Measurements from ENCODE around the gene MRFAP1L1.

Gene MRFAP1L1

DNA sequence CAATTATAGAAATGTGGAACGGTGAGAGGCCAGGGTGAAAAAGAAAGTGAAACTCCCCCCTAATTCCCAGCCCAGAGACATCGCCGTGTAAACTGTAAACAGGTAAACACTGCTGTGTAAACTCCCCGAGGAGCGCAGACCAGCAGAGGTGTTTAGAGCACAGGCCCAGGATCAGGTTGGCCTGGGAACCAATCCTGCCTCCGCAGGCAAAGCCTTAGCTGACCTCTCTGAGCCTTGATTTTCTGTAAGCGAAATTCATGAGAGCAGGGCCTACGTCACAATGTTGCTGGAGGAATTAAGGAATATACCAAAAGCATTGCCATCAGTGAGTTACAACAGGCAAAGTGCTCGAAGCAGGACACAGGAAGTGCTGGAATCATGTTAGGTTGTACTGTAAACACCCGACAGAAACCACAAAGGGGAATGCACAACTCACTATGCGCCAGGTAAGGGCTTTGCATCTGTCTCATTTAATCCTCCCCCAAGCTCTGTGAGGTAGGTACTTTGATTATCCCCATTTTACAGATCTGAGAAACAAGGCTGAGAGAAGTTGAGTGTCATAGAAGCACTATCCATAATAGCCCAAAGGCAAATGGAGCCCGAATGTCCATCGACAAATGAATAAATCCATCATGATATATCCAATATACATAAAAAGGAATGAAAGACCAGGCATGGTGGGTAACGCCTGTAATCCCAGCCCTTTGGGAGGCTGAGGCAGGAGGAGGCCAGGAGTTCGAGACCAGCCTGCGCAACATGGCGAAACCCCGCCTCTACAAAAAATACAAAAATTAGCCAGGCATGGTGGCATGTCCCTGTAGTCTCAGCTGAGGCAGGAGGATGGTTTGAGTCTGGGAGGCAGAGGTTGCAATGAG, 42.2 kb upstream of the MRFAP1L1 start:
- no peak overlapping the region for H2AFZ ChIP-seq (ENCODE audit: low read depth, low read length)
- no peaks in the 10 kb centered on the region for H3K4me1 ChIP-seq (ENCODE audit: low read length)
- no peaks in the 10 kb centered on the region for H3K36me3 ChIP-seq (replicated peaks; ENCODE audit: low read depth, low read length)
- TF ChIP-seq CTCF (IDR thresholded peaks at IDR 0.05; ENCODE audit: low read depth, low read length): no peak
- no peak for TF ChIP-seq EZH2phosphoT487 (IDR thresholded peaks at IDR 0.05; ENCODE audit: low read depth)
- no peaks in the 10 kb centered on the region for H3K9me3 ChIP-seq (ENCODE audit: insufficient read depth, low read length)
- no peaks in the 10 kb centered on the region for H4K20me1 ChIP-seq (ENCODE audit: insufficient read depth, low read length)
- no peak overlapping the region for H3K4me3 ChIP-seq (ENCODE audit: low read length)
- no peaks in the 10 kb centered on the region for H3K79me2 ChIP-seq (ENCODE audit: low read length)
- H3K27me3 ChIP-seq (ENCODE audit: low read depth, low read length): no peaks in the 10 kb centered on the region
- H3K27ac ChIP-seq (ENCODE audit: low read length): no peak overlapping the region
- no peak overlapping the region for H3K9ac ChIP-seq (ENCODE audit: low read length)
- no peak overlapping the region for H3K4me2 ChIP-seq (ENCODE audit: low read length)

- no peak for TF ChIP-seq CTCF (IDR thresholded peaks at IDR 0.05; ENCODE audit: low read depth, low read length)
- no peak for TF ChIP-seq EZH2phosphoT487 (IDR thresholded peaks at IDR 0.05; ENCODE audit: low read depth)
- Histone ChIP-seq H3K27ac (ENCODE audit: low read length) (no peak overlapping the region), H3K9me3 (ENCODE audit: insufficient read depth, low read length) (no peaks in the 10 kb centered on the region), H3K79me2 (ENCODE audit: low read length) (no peaks in the 10 kb centered on the region), H3K4me1 (ENCODE audit: low read length) (no peaks in the 10 kb centered on the region), H3K27me3 (ENCODE audit: low read depth, low read length) (no peaks in the 10 kb centered on the region; the same call in 1 of the 2 replicates), H3K4me3 (ENCODE audit: low read length) (no peak overlapping the region), H4K20me1 (ENCODE audit: insufficient read depth, low read length) (no peaks in the 10 kb centered on the region), H2AFZ (ENCODE audit: low read depth, low read length) (no peak overlapping the region), H3K4me2 (ENCODE audit: low read length) (no peak overlapping the region), H3K9ac (ENCODE audit: low read length) (no peak overlapping the region), H3K36me3 (replicated peaks; ENCODE audit: low read depth, low read length) (no peaks in the 10 kb centered on the region)
Observed at GRCh38 chr4:6750286-6751221, 40.9 kb upstream of the MRFAP1L1 start.

GRCh38 chr4:6749340-6750171, 39.9 kb upstream of the MRFAP1L1 start:
- Histone ChIP-seq H3K36me3 (replicated peaks; ENCODE audit: low read depth, low read length) (no peaks in the 10 kb centered on the region), H3K79me2 (ENCODE audit: low read length) (no peaks in the 10 kb centered on the region), H2AFZ (ENCODE audit: low read depth, low read length) (no peak overlapping the region), H3K27me3 (ENCODE audit: low read depth, low read length) (no peaks in the 10 kb centered on the region; the same call in 1 of the 2 replicates), H3K4me2 (ENCODE audit: low read length) (no peak overlapping the region), H3K9ac (ENCODE audit: low read length) (no peak overlapping the region), H3K4me1 (ENCODE audit: low read length) (no peaks in the 10 kb centered on the region), H3K9me3 (ENCODE audit: insufficient read depth, low read length) (no peaks in the 10 kb centered on the region), H4K20me1 (ENCODE audit: insufficient read depth, low read length) (no peaks in the 10 kb centered on the region), H3K27ac (ENCODE audit: low read length) (no peak overlapping the region), H3K4me3 (ENCODE audit: low read length) (no peak overlapping the region)
- TF ChIP-seq EZH2phosphoT487 (IDR thresholded peaks at IDR 0.05; ENCODE audit: low read depth) (no peak), CTCF (IDR thresholded peaks at IDR 0.05; ENCODE audit: low read depth, low read length) (no peak)

Data from OCI-LY3 (cell line).